Esophagus muscularis mucosa (tissue), 4 donors: Measurements from ENCODE around the gene PRR20A. TPM values are rescaled to one million over a fixed set of nuclear protein-coding genes. Genes with fewer than 3 reads are reported as not detected.
"Not testable (repeated sequence)": the region's sequence is repeated elsewhere in the genome, so short reads cannot be mapped to it uniquely, and the experiment has no call there.

Experiments
- DNase-seq: peaks from one replicate; pipeline ENCODE4 v3.0.0-alpha.2; 2017; ENCODE audit errors: extremely low spot score
- H3K27ac ChIP-seq, 4 donors: fragments of 200-600 bp; sonication (generic); replicated peaks in 1 of 4; 1 replicate in 3 of 4; 2 replicates in 1 of 4; pipeline ENCODE4 v1.5.1; 2016 to 2019; ENCODE audit warnings: mild to moderate bottlenecking in 1 of 4
- H3K27me3 ChIP-seq, 4 donors: fragments of 200-600 bp; sonication (generic); one replicate each; pipeline versions ENCODE4 v1.5.1 to v1.6.0; 2016 to 2019
- H3K36me3 ChIP-seq, 4 donors: fragments of 200-600 bp; sonication (generic); one replicate each; pipeline ENCODE4 v1.5.1; 2016 to 2019
- H3K4me1 ChIP-seq, 4 donors: fragments of 200-600 bp; sonication (generic); one replicate each; pipeline ENCODE4 v1.5.1; 2016 to 2019
- H3K4me3 ChIP-seq, 4 donors: fragments of 200-600 bp; sonication (generic); 1 replicate in 2 of 4; 2 replicates in 2 of 4; pipeline ENCODE4 v1.5.1; 2016 to 2019; ENCODE audit warnings: mild to moderate bottlenecking in 4 of 4, moderate library complexity in 1 of 4
- H3K9me3 ChIP-seq, 4 donors: fragments of 200-600 bp; sonication (generic); 1 replicate in 3 of 4; 2 replicates in 1 of 4; pipeline ENCODE4 v1.5.1; 2016 to 2019
- CTCF ChIP-seq, 3 experiments: fragments of 200-600 bp in 2 of 3; fragments of 450-650 bp in 1 of 3; sonication (generic) in 2 of 3; IDR thresholded peaks; one replicate each; pipeline ENCODE4 v1.5.1; 2017 to 2019; ENCODE audit warnings: antibody characterized with exemption in 3 of 3, mild to moderate bottlenecking in 2 of 3, moderate library complexity in 1 of 3
- EP300 ChIP-seq: sonication (generic); formaldehyde crosslinking; IDR thresholded peaks from one replicate; pipeline ENCODE4 v1.6.1; 2017; ENCODE audit warnings: antibody characterized with exemption
- POLR2A ChIP-seq: fragments of 450-650 bp; IDR thresholded peaks from one replicate; pipeline ENCODE4 v1.6.1; 2017; ENCODE audit warnings: antibody characterized with exemption, moderate library complexity, mild to moderate bottlenecking, low read depth
- POLR2AphosphoS5 ChIP-seq, 2 donors: sonication (generic); formaldehyde crosslinking; IDR thresholded peaks; one replicate each; pipeline ENCODE4 v1.6.1; 2017; ENCODE audit warnings: antibody characterized with exemption in 2 of 2
- WGBS: methylation state at CpG from one replicate; pipeline ENCODE4 v1.1.5; 2018; 5-methylcytosine and 5-hydroxymethylcytosine counted together
- intact Hi-C: fragments of 100-400 bp; cut with DNase I; formaldehyde crosslinking; loops from one replicate; pipeline ENCODE4 v1.15.1; 2023
- total RNA-seq, 4 donors: library from RNA; depleted of rRNA; stranded (reverse); fragments of >200 nt; gene quantifications; one replicate each; pipeline versions ENCODE4 v1.1.0 to v1.2.1, GENCODE V29; 2016

PRR20A gene
- not detected for total RNA-seq

- intact Hi-C loops, DNase-seq, H3K27ac ChIP-seq, H3K4me3 ChIP-seq, H3K9me3 ChIP-seq, H3K36me3 ChIP-seq, H3K4me1 ChIP-seq, H3K27me3 ChIP-seq: not testable (repeated sequence)
- 82% methylated on average over 15 of the region's 34 CpGs for WGBS
These were observed at the start of gene PRR20A for GRCh38 chr13:57140235-57140968. Gene PRR20A, plus strand, starts transcription at chr13:57140918. Its CDS starts 387 bp downstream, at chr13:57141305.

- intact Hi-C loops = no loop called here
- WGBS = 92% methylated on average over 4 of the region's 4 CpGs
- H3K27me3 ChIP-seq = no peaks in the 10 kb centered on the region
- no peak overlapping the region for H3K4me3 ChIP-seq
- H3K36me3 ChIP-seq = no peaks in the 10 kb centered on the region
- H3K4me1 ChIP-seq = no peaks in the 10 kb centered on the region
- no peak for DNase-seq
- no peak overlapping the region for H3K27ac ChIP-seq
- TF ChIP-seq CTCF (IDR thresholded peaks at IDR 0.05) (no peak), EP300 (no peak), POLR2A (no peak), POLR2AphosphoS5 (IDR thresholded peaks at IDR 0.05) (no peak)
- no peaks in the 10 kb centered on the region for H3K9me3 ChIP-seq
These were observed 25.8 kb upstream of the PRR20A start for GRCh38 chr13:57114945-57115344.

- no peak for DNase-seq
- Histone ChIP-seq H3K4me1 (peaks cover 7 to 27% (median 21%) of the 10 kb centered on the region in 4 donors), H3K27me3 (no peaks in the 10 kb centered on the region), H3K27ac (peak overlapping the region in 3 of 4 donors; percentile 4 to 12 (median 7)), H3K4me3 (no peak overlapping the region), H3K36me3 (no peaks in the 10 kb centered on the region), H3K9me3 (no peaks in the 10 kb centered on the region)
- intact Hi-C loops = no loop called here
- TF ChIP-seq POLR2AphosphoS5 (IDR thresholded peaks at IDR 0.05) (no peak), POLR2A (no peak), CTCF (IDR thresholded peaks at IDR 0.05) (no peak), EP300 (no peak)
- WGBS = 23% methylated on average over 1 of the region's 1 CpG
These were observed 17.0 kb upstream of the PRR20A start for GRCh38 chr13:57123681-57124080.

GRCh38 chr13:57128909-57129308 lies 11.8 kb upstream of the PRR20A start:
- no peaks in the 10 kb centered on the region for H3K9me3 ChIP-seq
- H3K4me3 ChIP-seq = no peak overlapping the region
- H3K27ac ChIP-seq = no peak overlapping the region
- WGBS = 82% methylated on average over 6 of the region's 6 CpGs
- H3K36me3 ChIP-seq = no peaks in the 10 kb centered on the region
- DNase-seq = no peak
- H3K27me3 ChIP-seq = no peaks in the 10 kb centered on the region
- H3K4me1 ChIP-seq = peaks cover 1 to 4% (median 3%) of the 10 kb centered on the region in 4 donors
- intact Hi-C loops = no loop called here
- TF ChIP-seq POLR2A = no peak
- no peak for TF ChIP-seq POLR2AphosphoS5 (IDR thresholded peaks at IDR 0.05)

- Histone ChIP-seq H3K4me1 (no peaks in the 10 kb centered on the region), H3K4me3 (no peak overlapping the region), H3K9me3 (no peaks in the 10 kb centered on the region), H3K36me3 (no peaks in the 10 kb centered on the region), H3K27me3 (no peaks in the 10 kb centered on the region), H3K27ac (no peak overlapping the region)
- intact Hi-C loops = no loop called here
- WGBS = 60% methylated on average over 2 of the region's 2 CpGs
- no peak for DNase-seq
- no peak for TF ChIP-seq EP300
- TF ChIP-seq CTCF (IDR thresholded peaks at IDR 0.05) = no peak
- no peak for TF ChIP-seq POLR2A
- TF ChIP-seq POLR2AphosphoS5 (IDR thresholded peaks at IDR 0.05) = no peak
These were observed 4.6 kb upstream of the PRR20A start for GRCh38 chr13:57136093-57136492.

GRCh38 chr13:57137585-57137984 lies 3.1 kb upstream of the PRR20A start:
- no peak overlapping the region for H3K27ac ChIP-seq
- H3K9me3 ChIP-seq = no peaks in the 10 kb centered on the region
- no peak for TF ChIP-seq POLR2AphosphoS5 (IDR thresholded peaks at IDR 0.05)
- TF ChIP-seq EP300 = no peak
- no peak for TF ChIP-seq CTCF (IDR thresholded peaks at IDR 0.05)
- TF ChIP-seq POLR2A = no peak
- intact Hi-C loops = no loop called here
- no peak for DNase-seq
- 89% methylated on average over 4 of the region's 4 CpGs for WGBS
- no peaks in the 10 kb centered on the region for H3K36me3 ChIP-seq
- H3K4me1 ChIP-seq = no peaks in the 10 kb centered on the region
- no peaks in the 10 kb centered on the region for H3K27me3 ChIP-seq
- no peak overlapping the region for H3K4me3 ChIP-seq
